OCI-LY7 (cell line): ENCODE results near the gene MIB1. TPM values are rescaled to one million over a fixed set of nuclear protein-coding genes. Genes with fewer than 3 reads are reported as not detected.

Source experiments
- BruUV-seq: library from RNA; stranded (reverse); fragments of 400-500 nt; replicated peaks from 2 replicates; lab custom pipeline; 2021; lab: Mats Ljungman, UMichigan
- CTCF ChIA-PET: fragments of 300-600 bp; sonication (Branson Sonifier 250); formaldehyde crosslinking; loops from one replicate; lab custom pipeline; 2022; ENCODE audit warnings: antibody characterized with exemption; ENCODE audit not compliant: unreplicated experiment; lab: Charles Lee
- POLR2A ChIA-PET: fragments of 300-600 bp; sonication (Branson Sonifier 250); formaldehyde crosslinking; loops from one replicate; lab custom pipeline; 2022; ENCODE audit warnings: antibody characterized with exemption; lab: Charles Lee
- DNase-seq: peaks from one replicate; pipeline ENCODE4 v3.0.0-alpha.2; 2015; ENCODE audit warnings: low spot score
- H2AFZ ChIP-seq: fragments of 200-600 bp; sonication (generic), shearing (Covaris generic); 2 replicates; pipeline ENCODE4 v1.6.1; 2014; ENCODE audit warnings: mild to moderate bottlenecking, antibody characterized with exemption, low read length, moderate library complexity
- H3K27ac ChIP-seq: fragments of 200-600 bp; sonication (generic); 2 replicates; pipeline ENCODE4 v1.5.1; 2014; ENCODE audit warnings: mixed run types, low read depth, mild to moderate bottlenecking, moderate library complexity, low read length, inconsistent platforms; ENCODE audit not compliant: poor library complexity, severe bottlenecking
- H3K36me3 ChIP-seq: fragments of 200-600 bp; sonication (generic); 2 replicates; pipeline ENCODE4 v1.6.1; 2014; ENCODE audit warnings: mild to moderate bottlenecking, antibody characterized with exemption, low read length, moderate library complexity, mixed read lengths; ENCODE audit not compliant: insufficient read depth
- H3K4me1 ChIP-seq: fragments of 200-600 bp; sonication (generic); 2 replicates; pipeline ENCODE4 v1.5.1; 2014; ENCODE audit warnings: mild to moderate bottlenecking, low read length; ENCODE audit not compliant: insufficient read depth, poor library complexity, severe bottlenecking
- H3K4me2 ChIP-seq: fragments of 200-600 bp; sonication (generic); 2 replicates; pipeline ENCODE4 v1.6.1; 2014; ENCODE audit warnings: mild to moderate bottlenecking, low read length
- H3K4me3 ChIP-seq: fragments of 200-600 bp; sonication (generic); 2 replicates; pipeline ENCODE4 v1.5.1; 2014; ENCODE audit warnings: mild to moderate bottlenecking, low read depth, low read length; ENCODE audit not compliant: poor library complexity, severe bottlenecking
- H3K79me2 ChIP-seq: fragments of 200-600 bp; sonication (generic); 2 replicates; pipeline ENCODE4 v1.6.1; 2016; ENCODE audit warnings: low read depth, mild to moderate bottlenecking, low read length, moderate library complexity, mixed read lengths; ENCODE audit not compliant: insufficient read depth
- H3K9me2 ChIP-seq: fragments of 200-600 bp; sonication (generic); 2 replicates; pipeline ENCODE4 v1.6.1; 2016; ENCODE audit warnings: mild to moderate bottlenecking, low read length, mixed read lengths; ENCODE audit not compliant: insufficient read depth
- H3K9me3 ChIP-seq: fragments of 200-600 bp; sonication (generic); 2 replicates; pipeline ENCODE4 v1.6.1; 2014; ENCODE audit warnings: mild to moderate bottlenecking, mixed run types, low read length, mixed read lengths
- H4K20me1 ChIP-seq: fragments of 200-600 bp; sonication (generic); 2 replicates; pipeline ENCODE4 v1.6.1; 2014; ENCODE audit warnings: mild to moderate bottlenecking, antibody characterized with exemption, low read length, moderate library complexity, mixed read lengths; ENCODE audit not compliant: insufficient read depth
- EZH2phosphoT487 ChIP-seq: fragments of 200-600 bp; sonication (generic); IDR thresholded peaks from 2 replicates; pipeline ENCODE4 v1.6.1; 2018; ENCODE audit warnings: low read depth, borderline replicate concordance, mild to moderate bottlenecking, mixed run types, antibody characterized with exemption, low read length, moderate library complexity, mixed read lengths
- intact Hi-C: fragments of 100-400 bp; cut with micrococcal nuclease; formaldehyde crosslinking; loops from one replicate; pipeline ENCODE4 v1.10.0; 2022; ENCODE audit not compliant: unreplicated experiment
- total RNA-seq, 2 experiments: library from RNA; depleted of rRNA in 1 of 2; stranded (reverse); fragments of >200 nt in 1 of 2; shearing (Covaris generic) in 1 of 2; gene quantifications; 2 replicates each; pipeline ENCODE4 v1.2.3, GENCODE V29; 2014 to 2022
- TF ChIP-seq, protein P1 (sequence below): fragments of 200-600 bp; sonication (generic); conservative IDR thresholded peaks from 2 replicates; pipeline ENCODE4 v1.5.1; 2014; ENCODE audit warnings: mild to moderate bottlenecking, antibody characterized with exemption, low read length, moderate library complexity, mixed read lengths

MIB1 gene
- total RNA-seq, 2 experiments from 2014 or later, result 40.5 to 81.6 TPM

DNA sequence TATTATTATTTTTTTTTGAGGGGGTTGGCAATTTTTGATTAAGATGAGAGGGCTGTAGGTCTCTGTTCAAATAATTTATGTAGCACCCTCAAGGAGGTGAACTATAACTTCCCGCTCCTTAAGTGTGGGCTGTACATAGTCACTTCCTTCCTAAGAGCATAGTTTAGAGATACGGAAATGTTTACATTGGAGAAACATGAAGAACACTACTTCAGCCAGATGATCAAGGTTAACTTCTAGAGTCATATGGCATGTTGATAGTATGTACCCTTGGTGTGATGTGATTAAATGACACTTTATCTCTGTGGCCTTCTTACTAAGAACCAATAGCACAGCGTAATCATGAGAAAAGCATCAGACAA is 93.7 kb downstream of the MIB1 start:
- BruUV-seq, result no TSS peak
- CTCF ChIA-PET, result no interaction called here
- H3K9me3 ChIP-seq, result no peaks in the 10 kb centered on the region

DNA sequence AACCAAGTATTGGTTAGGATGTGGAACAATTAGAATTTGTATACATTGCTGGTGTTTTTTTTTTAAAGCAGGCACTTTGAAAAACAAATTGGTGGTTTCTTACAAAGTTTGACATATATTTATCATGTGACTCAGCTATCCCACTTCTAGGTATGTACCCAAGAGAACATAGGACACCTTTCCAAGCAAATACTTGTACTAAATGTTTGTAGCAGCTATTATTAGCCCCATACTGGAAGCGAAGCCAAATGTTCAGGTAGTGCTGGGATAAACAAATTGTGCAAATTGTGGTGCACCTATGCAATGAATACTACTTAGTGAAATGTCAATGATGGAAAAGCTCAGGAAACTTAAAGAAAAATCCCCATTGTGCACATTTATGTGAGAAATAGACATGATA is 101.0 kb downstream of the MIB1 start:
- peaks cover 66% of the 10 kb centered on the region for H3K36me3 ChIP-seq
- intact Hi-C loops, result no loop called here
- POLR2A ChIA-PET, result interaction anchor here (1.1 to 1.4 kb wide), 2 partner anchors 11 to 14 kb away, joined by 3 to 4 read pairs; no protein-coding TSS in a partner anchor
- no peaks in the 10 kb centered on the region for H3K79me2 ChIP-seq
- H2AFZ ChIP-seq, result no peak overlapping the region
- no peak for DNase-seq
- H3K9me3 ChIP-seq, result no peaks in the 10 kb centered on the region
- no peaks in the 10 kb centered on the region for H3K9me2 ChIP-seq
- no peak overlapping the region for H3K4me3 ChIP-seq
- TF ChIP-seq, protein P1, sequence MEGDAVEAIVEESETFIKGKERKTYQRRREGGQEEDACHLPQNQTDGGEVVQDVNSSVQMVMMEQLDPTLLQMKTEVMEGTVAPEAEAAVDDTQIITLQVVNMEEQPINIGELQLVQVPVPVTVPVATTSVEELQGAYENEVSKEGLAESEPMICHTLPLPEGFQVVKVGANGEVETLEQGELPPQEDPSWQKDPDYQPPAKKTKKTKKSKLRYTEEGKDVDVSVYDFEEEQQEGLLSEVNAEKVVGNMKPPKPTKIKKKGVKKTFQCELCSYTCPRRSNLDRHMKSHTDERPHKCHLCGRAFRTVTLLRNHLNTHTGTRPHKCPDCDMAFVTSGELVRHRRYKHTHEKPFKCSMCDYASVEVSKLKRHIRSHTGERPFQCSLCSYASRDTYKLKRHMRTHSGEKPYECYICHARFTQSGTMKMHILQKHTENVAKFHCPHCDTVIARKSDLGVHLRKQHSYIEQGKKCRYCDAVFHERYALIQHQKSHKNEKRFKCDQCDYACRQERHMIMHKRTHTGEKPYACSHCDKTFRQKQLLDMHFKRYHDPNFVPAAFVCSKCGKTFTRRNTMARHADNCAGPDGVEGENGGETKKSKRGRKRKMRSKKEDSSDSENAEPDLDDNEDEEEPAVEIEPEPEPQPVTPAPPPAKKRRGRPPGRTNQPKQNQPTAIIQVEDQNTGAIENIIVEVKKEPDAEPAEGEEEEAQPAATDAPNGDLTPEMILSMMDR, result no peak
- TF ChIP-seq EZH2phosphoT487, result no peak
- H4K20me1 ChIP-seq, result no peaks in the 10 kb centered on the region
- no peak overlapping the region for H3K4me2 ChIP-seq
- CTCF ChIA-PET, result interaction anchor here (1.1 kb wide), 1 partner anchor 13 kb away, joined by 3 read pairs; no protein-coding TSS in a partner anchor
- no TSS peak for BruUV-seq
- H3K4me1 ChIP-seq, result no peaks in the 10 kb centered on the region
- H3K27ac ChIP-seq, result no peak overlapping the region

More for the DNA sequence above, 93.7 kb downstream of the MIB1 start:
- Histone ChIP-seq H3K27ac (no peak overlapping the region), H3K4me3 (no peak overlapping the region), H3K4me1 (peaks cover 9% of the 10 kb centered on the region), H3K4me2 (no peak overlapping the region), H2AFZ (no peak overlapping the region), H3K9me2 (no peaks in the 10 kb centered on the region), H4K20me1 (no peaks in the 10 kb centered on the region), H3K36me3 (peaks cover 17% of the 10 kb centered on the region), H3K79me2 (no peaks in the 10 kb centered on the region)
- POLR2A ChIA-PET, result interaction anchor here (0.5 to 1.4 kb wide), 5 partner anchors 8 to 82 kb away, joined by 3 to 5 read pairs (median 3); no protein-coding TSS in a partner anchor
- TF ChIP-seq, protein P1, result no peak
- TF ChIP-seq EZH2phosphoT487, result no peak
- intact Hi-C loops, result no loop called here
- no peak for DNase-seq

DNA sequence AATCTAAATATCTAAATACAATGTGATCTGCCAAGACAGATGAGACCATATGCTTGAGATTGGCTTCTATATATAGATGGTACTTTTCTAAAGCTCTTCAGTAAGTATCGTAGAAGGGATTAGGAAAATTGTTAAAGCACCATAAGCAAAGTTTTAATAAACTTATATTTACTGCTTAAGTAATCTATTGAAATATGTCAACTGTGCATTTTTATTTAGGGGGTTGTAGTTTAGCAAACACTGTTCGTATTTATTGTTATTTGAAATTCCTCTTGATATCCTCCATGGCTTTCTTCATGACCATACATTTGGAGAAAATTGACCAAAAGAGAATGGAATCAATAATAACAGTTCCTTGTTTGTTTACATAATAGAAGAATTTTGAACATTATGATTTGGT is 102.7 kb downstream of the MIB1 start:
- H2AFZ ChIP-seq, result no peak overlapping the region
- no peaks in the 10 kb centered on the region for H3K9me3 ChIP-seq
- no TSS peak for BruUV-seq
- H3K79me2 ChIP-seq, result no peaks in the 10 kb centered on the region
- peaks cover 79% of the 10 kb centered on the region for H3K36me3 ChIP-seq
- intact Hi-C loops, result no loop called here
- ChIA-PET CTCF (no interaction called here), POLR2A (interaction anchor here (0.8 to 1.0 kb wide), 3 partner anchors 14 to 42 kb away, joined by 3 to 4 read pairs (median 3); no protein-coding TSS in a partner anchor)
- TF ChIP-seq EZH2phosphoT487, result no peak
- TF ChIP-seq, protein P1, result no peak
- no peak overlapping the region for H3K4me3 ChIP-seq
- H3K9me2 ChIP-seq, result no peaks in the 10 kb centered on the region
- no peak overlapping the region for H3K4me2 ChIP-seq
- no peaks in the 10 kb centered on the region for H4K20me1 ChIP-seq
- no peak for DNase-seq
- H3K4me1 ChIP-seq, result no peaks in the 10 kb centered on the region
- no peak overlapping the region for H3K27ac ChIP-seq
